Esophagus mucosa (tissue), 1 donor: ENCODE results near the gene CDH13. TPM values are rescaled to one million over a fixed set of nuclear protein-coding genes. Genes with fewer than 3 reads are reported as not detected.

Source experiments
- ATAC-seq: fragments of 200-7000 bp; cut with Tn5 transposase; one replicate; pipeline ENCODE4 v1.9.1; 2020
- total RNA-seq: library from RNA; stranded (reverse); gene quantifications from one replicate; pipeline ENCODE4 v1.2.4, GENCODE V29; 2023
- donor health status: DM: yes; HTN: yes; CAD: no.

Gene CDH13
- total RNA-seq, 1 donor from 2014 or later: 8.4 TPM

GRCh38 chr16:82852388-82853008 is 225.7 kb downstream of the CDH13 start:
- ATAC-seq: no peak

DNA sequence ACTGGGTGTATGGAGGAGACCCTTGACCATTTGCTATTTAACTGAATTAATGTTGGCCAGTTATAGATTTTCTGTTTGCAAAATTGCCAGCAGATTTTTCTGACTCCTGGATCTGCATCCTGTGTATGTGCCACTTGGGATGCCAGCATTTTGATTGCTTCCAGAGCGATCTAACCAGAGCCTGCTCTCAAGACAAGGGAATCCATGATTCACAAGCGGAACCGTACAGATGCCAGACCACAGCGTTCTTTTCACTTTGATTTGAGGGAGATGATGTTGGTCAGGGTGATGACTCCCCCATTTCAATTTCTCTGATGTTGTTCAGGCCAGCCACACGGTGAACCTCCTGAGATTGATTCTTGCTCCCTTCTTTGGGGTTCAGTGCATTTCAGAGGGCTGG is 228.7 kb downstream of the CDH13 start:
- ATAC-seq: no peak

DNA sequence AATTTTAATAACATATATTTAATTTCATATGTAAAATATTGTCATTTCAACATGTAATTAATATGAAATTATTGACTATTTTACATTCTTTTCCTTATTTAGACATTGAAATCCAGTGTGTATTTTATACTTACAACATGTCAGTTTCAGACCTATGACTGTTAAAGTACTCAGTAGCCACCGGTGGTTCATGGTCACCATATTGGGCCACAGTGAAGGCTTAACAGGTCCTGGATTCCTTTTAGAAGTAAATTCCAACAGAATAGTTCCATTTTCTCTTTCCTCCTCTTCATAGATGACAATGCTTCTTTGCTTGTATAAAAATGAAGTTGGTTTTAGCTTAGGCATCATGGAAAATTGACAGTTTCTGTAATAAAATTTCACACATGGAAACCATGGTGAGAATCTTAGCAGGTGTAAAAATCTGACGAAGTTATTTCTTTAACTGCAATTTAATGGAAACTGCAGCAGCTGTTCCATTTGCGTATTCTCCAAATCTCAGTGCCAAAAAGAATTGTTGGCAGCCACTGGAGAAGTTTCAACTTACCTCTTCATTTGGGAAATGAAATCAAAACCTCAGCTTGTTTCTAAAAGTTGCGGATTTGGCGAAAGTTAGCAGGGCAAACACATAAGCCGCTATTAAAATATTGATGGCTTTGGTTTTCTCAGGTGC is 231.1 kb downstream of the CDH13 start:
- ATAC-seq: no peak

DNA sequence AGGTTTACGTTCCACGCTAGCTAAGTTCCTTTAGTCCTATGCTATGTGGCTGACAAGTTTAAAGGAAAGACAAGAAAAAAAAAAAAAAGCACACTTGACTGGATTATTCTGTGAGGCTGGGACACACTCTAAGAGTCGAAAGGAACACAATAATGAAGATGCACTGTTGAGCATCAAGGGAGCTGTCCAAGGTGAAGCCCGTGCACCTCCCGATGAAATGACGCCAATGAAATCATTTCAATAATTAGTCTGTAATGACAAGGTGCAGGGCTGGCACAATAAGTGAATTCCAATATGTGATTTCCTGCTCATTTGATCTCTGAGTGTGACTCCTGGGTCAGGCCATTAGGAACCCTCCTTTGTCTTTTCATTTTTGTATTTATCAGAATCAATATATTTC is 232.9 kb downstream of the CDH13 start:
- no peak for ATAC-seq

GRCh38 chr16:82860071-82860470 is 233.3 kb downstream of the CDH13 start:
- no peak for ATAC-seq

DNA sequence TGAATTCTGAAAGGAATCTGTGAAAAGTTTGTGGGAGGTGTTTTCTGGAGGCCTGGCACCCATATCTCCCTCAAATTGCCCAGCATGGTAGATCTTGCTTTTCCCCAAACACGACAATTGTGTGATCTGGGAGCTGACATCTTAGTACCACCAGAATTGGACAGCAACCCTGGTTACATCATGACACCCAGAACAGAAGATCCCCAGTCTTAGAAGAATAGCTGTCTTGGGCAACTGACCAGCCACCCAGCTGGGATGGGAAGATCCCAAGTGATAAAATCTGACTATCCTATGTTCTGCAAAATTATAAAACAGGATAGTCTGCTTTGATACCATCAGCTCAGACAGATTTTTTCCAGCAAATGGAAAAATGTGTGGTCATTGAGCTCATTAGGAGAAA is 235.3 kb downstream of the CDH13 start:
- ATAC-seq: no peak

DNA sequence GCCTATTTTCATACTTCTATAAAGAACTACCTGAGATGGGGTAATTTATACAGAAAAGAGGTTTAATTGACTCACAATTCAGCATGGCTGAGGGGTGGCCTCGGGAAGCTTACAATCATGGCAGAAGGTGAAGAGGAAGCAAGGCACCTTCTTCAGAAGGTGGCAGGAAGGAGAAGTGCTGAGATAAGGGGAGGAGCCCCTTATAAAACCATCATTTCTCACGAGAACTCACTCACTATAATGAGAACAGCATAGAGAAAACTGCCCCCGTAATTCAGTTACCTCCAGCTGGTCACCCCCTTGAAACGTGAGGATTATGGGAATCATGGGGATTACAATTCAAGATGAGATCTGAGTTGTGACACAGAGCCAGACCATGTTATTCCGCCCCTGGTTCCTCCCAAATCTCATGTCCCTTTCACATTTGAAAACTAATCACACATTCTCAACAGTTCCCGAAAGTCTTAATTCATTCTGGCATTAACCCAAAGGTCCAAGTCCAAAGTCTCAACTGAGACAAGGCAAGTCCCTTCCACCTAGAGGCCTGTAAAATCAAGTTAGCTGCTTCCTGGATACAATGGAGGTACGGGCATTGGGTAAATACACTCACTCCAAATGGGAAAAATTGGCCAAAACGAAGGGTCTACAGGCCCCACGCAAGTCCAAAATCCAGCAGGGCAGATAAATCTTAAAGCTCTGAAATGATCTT is 237.7 kb downstream of the CDH13 start:
- ATAC-seq: no peak

DNA sequence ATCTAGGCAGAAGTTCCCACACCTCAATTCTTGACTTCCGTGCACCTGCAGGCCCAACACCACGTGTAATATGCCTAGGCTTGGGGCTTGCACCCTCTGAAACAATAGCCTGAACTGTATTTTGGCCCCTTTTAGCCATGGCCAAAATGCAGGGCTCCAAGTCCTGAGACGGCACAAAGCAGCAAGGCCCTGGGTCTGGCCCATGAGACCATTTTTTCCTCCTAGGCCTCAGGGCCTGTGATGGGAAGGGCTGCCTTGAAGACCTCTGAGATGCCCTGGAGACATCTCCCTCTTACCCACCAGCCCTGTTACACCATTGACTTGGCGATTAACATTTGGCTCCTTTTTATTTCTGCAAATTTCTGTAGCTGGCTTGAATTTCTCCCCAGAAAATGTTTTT is 238.6 kb downstream of the CDH13 start:
- no peak for ATAC-seq

- ATAC-seq: no peak
Measured at GRCh38 chr16:82867485-82867884, 240.7 kb downstream of the CDH13 start.

GRCh38 chr16:82874271-82874670 is 247.5 kb downstream of the CDH13 start:
- ATAC-seq: no peak

- ATAC-seq: no peak
Measured at GRCh38 chr16:82874672-82875071, 247.9 kb downstream of the CDH13 start.

DNA sequence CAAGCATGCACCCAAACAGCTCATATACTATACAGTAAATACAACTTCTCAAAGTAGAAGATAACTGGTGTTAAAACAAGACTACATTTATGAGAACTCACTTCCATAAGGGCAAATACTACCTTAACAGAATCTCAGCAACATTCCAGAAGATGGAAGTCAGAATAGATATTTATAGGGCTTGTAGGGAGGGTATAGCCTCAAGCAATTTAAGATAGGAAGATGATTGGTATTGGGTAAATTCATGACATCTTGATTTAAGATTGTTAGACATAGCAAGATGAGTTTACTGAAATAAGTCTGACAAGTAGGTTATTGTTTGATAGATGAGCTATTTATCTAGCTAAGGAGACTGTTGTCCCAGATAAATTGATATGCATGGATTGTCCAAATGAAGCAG is 250.2 kb downstream of the CDH13 start:
- no peak for ATAC-seq

DNA sequence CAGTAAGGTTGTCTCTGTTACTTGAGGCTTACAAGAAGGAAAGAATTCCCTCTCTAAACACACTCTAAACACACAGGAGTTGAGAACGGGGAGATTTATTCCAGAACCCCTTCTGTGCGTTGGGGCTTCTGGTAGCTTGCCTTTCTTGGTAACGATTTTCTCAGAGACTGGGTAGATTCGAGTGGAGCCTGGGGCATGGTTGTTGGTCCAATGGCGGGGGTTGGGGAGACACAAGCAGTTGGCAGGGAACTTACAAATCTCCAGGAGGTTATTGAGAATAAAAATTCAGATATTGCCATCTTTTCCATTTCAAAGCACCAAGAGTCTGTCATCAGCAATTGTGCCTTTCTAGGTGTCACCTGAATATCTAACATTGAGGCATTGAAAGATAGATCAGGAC is 251.7 kb downstream of the CDH13 start:
- no peak for ATAC-seq

DNA sequence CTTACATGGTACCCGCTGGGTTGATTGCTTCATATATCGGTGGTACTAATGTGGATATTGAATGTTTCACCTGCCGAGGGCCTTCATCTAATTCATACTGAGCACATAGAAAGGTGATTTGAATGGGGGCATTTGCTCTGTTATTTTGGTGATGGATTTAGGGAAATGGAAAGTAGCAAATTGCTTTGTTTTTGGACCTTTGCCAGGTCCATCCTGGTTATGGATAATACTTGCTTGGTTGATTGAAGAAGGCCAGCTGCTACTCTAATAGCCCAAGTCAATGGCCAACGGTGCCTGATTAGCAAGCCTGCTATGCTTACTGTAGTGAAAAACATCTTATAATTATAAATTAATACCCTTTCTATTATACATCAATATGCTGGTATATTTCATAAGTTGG is 253.6 kb downstream of the CDH13 start:
- no peak for ATAC-seq

DNA sequence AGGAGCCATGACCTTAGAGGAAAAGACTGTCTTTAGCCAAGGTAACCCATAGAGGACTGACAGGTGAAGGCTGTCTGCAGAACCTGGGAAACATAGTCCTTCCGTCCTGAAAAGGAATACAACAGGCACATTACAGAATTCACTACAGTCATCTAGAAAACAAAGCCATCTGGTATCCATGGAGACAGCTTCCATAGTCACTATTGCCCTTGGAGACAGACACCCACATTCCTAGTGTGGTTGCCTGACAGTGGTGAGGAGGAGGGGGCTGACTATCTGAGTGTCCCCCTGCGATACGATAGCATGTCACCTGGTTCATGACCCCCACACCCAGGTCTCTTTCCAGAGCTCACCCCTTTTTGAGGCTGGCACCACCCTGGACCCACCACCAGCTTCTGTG is 254.7 kb downstream of the CDH13 start:
- ATAC-seq: no peak

DNA sequence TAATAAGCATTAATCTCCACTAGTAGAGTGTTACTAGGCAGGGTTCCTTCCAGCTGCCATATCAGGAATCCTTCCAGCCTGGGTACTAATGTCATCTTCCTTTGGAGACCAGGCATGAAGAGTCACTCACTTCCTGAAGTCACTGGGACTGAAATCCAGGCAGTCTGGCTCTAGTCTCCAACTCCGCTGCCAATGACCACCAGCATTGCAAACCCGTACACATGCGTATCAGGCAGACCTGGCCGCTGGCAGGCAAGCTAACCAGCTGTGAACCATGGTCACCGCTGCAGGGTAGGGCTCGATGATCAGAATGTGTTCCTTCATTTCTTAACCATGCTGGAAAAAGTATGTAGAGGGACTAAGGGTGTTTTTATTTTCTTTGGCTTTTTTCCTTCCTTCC is 255.5 kb downstream of the CDH13 start:
- ATAC-seq: no peak

DNA sequence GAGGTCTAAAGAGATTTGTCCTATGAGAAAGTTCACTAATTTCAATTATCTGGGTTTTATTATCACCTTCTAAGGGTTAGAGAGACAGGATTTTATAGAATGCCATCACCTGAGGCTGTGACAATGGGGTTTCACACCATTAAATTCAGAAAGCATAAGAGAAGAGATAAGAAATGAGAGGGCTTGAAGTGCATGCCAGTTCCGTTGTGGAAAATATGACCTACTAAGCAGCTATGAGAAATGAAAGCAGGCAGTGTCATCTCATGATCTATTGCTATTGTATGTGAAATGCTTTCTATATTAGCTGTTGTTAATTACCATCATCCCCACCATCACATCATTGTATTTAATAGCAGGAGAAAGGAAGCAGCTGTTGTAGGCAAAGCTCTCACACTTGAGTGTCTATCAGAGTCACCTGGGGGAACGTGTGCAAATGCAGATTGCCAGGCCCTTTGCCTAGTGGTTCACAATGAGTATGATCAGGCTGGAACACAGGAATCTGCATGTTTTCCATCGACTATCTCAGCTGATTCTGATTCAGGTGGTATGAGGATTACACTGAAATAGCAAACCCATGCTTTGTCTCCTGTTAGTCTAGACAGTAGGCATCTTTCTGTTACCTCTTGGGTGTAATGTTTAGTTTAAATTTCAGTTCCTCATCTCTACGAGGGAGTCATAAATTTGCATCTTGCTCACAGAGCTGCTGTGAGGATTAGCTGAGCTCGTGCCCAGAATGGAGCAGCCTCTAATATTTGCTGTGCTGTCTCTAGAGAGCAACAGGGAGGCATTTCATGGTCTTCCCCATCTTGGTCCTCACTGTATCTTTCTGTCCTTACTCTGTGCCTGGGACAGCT is 256.4 kb downstream of the CDH13 start:
- no peak for ATAC-seq

DNA sequence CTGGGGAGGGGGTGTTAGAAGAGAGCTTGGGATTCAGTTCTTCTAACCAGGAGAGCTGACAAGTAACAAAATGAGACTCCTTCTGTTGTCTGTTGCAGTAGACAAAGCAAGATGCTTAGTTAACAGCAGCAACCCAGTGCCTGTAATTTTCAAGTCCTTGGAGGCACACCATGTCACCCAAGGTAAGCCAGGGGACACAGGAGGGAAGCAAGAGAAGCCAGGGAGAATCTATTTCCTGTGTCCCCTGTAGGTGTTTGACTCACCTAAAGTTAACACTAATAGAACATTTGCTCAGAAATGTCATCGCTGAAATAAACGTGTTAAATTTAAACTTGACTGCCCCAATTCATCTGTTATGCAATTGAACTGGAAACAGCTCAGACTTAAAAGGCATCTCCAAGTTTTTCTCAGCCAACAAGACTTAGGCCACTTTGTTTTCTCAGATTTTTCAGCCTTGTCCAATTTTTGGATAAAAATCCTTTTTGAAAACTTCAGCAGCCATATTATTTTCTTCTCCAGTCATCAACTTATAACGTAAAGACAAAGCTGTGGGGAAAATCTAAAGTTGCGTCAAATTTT is 257.6 kb downstream of the CDH13 start:
- no peak for ATAC-seq

DNA sequence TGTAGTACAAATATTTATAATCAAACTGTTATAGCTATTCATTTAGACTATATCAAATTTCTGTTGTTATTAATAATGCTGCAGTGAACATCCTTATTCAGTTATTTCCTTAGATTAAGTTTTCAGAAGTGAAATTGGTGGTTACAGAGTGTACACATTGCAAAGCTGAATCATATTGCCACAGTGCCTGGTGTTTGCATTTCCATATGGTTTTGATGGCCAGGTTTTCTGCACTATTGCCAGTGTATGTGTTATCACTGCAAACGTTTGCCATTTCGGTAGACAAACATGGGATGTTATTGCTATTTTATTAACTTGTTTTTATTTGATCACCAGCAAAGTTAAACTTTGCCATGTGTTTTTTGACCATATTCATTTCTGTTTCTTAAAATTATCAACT is 259.4 kb downstream of the CDH13 start:
- ATAC-seq: no peak

DNA sequence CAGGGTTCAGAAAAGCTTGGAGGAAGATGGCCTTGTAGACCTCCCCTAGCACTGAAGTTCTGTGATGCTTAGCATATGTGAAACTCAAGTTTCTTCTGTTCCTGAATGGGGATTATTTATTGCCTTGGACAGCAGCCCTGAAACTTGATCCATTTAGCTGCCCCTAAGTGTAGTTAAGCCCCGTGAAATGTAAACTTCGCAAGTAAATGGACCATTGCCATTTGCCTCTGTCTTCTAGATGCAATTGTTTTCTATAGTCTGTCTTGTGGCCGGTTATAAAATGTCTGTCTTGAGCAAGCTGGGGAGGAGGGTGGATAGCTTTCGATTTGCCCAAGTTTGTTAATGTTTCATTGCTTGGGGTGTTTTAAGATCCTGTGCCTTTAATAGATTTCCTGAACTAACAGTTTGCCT is 261.8 kb downstream of the CDH13 start:
- ATAC-seq: no peak

- ATAC-seq: no peak
Measured at GRCh38 chr16:82891424-82891823, 264.7 kb downstream of the CDH13 start.

DNA sequence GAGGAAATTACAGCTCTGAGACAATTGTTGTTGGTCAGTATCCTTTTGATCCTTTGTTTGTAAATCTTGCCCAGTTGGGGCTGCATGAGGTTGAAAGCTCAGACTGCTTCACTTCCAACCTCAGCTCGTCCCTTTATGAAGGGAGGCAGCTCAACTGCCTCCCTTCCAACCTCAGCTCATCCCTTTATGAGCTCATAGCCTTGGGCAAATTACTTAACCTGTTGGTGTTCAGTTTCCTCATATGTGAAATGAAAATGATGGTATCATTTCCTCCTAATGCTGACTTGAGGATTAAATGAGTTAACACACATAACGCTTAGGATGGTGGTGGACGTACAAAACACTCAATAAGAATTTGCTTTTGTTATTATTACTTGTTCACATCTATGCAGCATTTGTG is 265.1 kb downstream of the CDH13 start:
- ATAC-seq: no peak

- ATAC-seq: no peak
Measured at GRCh38 chr16:82892324-82892723, 265.6 kb downstream of the CDH13 start.
